ENCODE measurements around the gene PLAC9. TPM values are rescaled to one million over a fixed set of nuclear protein-coding genes. Genes with fewer than 3 reads are reported as not detected.
A peak's percentile ranks its signal among the peaks of the same experiment; 100 is the strongest.
"Not testable (repeated sequence)": the region's sequence is repeated elsewhere in the genome, so short reads cannot be mapped to it uniquely, and the experiment has no call there.

PLAC9 gene
- 10 to 100 TPM in 2 of 4 donors, 1 to 10 TPM in 2; 4.0 to 12.4 (median 8.9) TPM for total RNA-seq

GRCh38 chr10:80132299-80133139 lies at the start of gene PLAC9:
Gene PLAC9 (plus strand): TSS chr10:80132730. CDS start chr10:80132763, 33 bp downstream.
- Histone ChIP-seq H3K4me1 (no peaks in the 10 kb centered on the region), H3K27ac (peak within 1 kb of the TSS; percentile 20 to 55 (median 48)), H3K4me3 (peak within 1 kb of the TSS; percentile 22 to 48 (median 37)), H3K27me3 (peaks cover 0 to 9% of the 10 kb centered on the region in 2 donors), H3K36me3 (no peaks in the 10 kb centered on the region), H3K9me3 (no peaks in the 10 kb centered on the region)
- no peak for DNase-seq
- TF ChIP-seq POLR2A (IDR thresholded peaks at IDR 0.05) = no peak
- no peak for TF ChIP-seq CTCF (IDR thresholded peaks at IDR 0.05)

GRCh38 chr10:80090121-80090520 lies 42.4 kb upstream of the PLAC9 start:
- Histone ChIP-seq H3K27me3 (no peaks in the 10 kb centered on the region), H3K4me1 (no peaks in the 10 kb centered on the region), H3K36me3 (peaks cover 0 to 8% (median 0%) of the 10 kb centered on the region in 3 donors), H3K27ac (no peak overlapping the region), H3K9me3 (no peaks in the 10 kb centered on the region), H3K4me3 (no peak overlapping the region)
- DNase-seq = no peak
- no peak for TF ChIP-seq POLR2A (IDR thresholded peaks at IDR 0.05)
- TF ChIP-seq CTCF (IDR thresholded peaks at IDR 0.05) = no peak

GRCh38 chr10:80094231-80094630 lies 38.3 kb upstream of the PLAC9 start:
- Histone ChIP-seq H3K4me1 (no peaks in the 10 kb centered on the region), H3K9me3 (no peaks in the 10 kb centered on the region), H3K27ac (no peak overlapping the region), H3K4me3 (no peak overlapping the region), H3K27me3 (no peaks in the 10 kb centered on the region), H3K36me3 (no peaks in the 10 kb centered on the region)
- no peak for DNase-seq
- TF ChIP-seq CTCF (IDR thresholded peaks at IDR 0.05) (no peak), POLR2A (IDR thresholded peaks at IDR 0.05) (no peak)

- not testable (repeated sequence) for H3K27me3 ChIP-seq, H3K36me3 ChIP-seq, H3K9me3 ChIP-seq, DNase-seq, H3K4me1 ChIP-seq, H3K4me3 ChIP-seq, H3K27ac ChIP-seq
Observed at GRCh38 chr10:80098272-80098671, 34.3 kb upstream of the PLAC9 start.

GRCh38 chr10:80099295-80099694 lies 33.2 kb upstream of the PLAC9 start:
- H3K4me3 ChIP-seq, H3K9me3 ChIP-seq, H3K27me3 ChIP-seq, DNase-seq, H3K36me3 ChIP-seq, H3K27ac ChIP-seq, H3K4me1 ChIP-seq: not testable (repeated sequence)

- Histone ChIP-seq H3K27me3 (no peaks in the 10 kb centered on the region), H3K27ac (no peak overlapping the region), H3K9me3 (no peaks in the 10 kb centered on the region), H3K4me3 (no peak overlapping the region), H3K4me1 (no peaks in the 10 kb centered on the region), H3K36me3 (no peaks in the 10 kb centered on the region)
- TF ChIP-seq POLR2A (IDR thresholded peaks at IDR 0.05) (no peak), CTCF (IDR thresholded peaks at IDR 0.05) (no peak)
- no peak for DNase-seq
Observed at GRCh38 chr10:80100116-80100515, 32.4 kb upstream of the PLAC9 start.

Measured in Peyer's patch (tissue), 4 donors.